Measurements from ENCODE around the gene GRHL1.

DNA sequence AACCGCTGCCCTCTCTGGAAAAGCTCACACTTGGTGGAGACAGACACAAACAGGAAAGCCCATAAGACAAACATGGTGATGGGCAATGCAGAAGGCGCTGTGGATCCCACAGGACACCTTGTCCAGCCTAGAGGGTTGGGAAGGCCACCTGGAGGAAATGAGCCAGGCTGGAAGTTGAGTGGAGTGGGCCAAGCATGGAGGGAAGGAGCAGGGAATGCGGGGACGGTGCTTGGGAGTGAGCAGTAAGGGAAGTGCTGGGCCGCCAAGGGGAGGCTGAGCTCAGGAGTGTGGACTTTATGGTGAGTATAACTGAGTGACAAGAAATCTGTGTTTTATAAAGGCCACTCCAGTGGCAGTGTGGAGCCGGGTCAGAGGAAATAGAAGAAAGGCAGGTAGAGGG lies 2.8 kb upstream of the GRHL1 start:
- TF ChIP-seq, protein P1, sequence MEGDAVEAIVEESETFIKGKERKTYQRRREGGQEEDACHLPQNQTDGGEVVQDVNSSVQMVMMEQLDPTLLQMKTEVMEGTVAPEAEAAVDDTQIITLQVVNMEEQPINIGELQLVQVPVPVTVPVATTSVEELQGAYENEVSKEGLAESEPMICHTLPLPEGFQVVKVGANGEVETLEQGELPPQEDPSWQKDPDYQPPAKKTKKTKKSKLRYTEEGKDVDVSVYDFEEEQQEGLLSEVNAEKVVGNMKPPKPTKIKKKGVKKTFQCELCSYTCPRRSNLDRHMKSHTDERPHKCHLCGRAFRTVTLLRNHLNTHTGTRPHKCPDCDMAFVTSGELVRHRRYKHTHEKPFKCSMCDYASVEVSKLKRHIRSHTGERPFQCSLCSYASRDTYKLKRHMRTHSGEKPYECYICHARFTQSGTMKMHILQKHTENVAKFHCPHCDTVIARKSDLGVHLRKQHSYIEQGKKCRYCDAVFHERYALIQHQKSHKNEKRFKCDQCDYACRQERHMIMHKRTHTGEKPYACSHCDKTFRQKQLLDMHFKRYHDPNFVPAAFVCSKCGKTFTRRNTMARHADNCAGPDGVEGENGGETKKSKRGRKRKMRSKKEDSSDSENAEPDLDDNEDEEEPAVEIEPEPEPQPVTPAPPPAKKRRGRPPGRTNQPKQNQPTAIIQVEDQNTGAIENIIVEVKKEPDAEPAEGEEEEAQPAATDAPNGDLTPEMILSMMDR (IDR thresholded peaks at IDR 0.05), result no peak
- TF ChIP-seq ZFX (IDR thresholded peaks at IDR 0.05; ENCODE audit: borderline replicate concordance), result no peak
